B cell (primary cell): ENCODE measurements around the gene LRCH1. TPM values are rescaled to one million over a fixed set of nuclear protein-coding genes. Genes with fewer than 3 reads are reported as not detected.

Experiments
- ATAC-seq: fragments of 200-7000 bp; cut with Tn5 transposase; one replicate; pipeline ENCODE4 v1.10.0; 2021; ENCODE audit warnings: low read depth, mild to moderate bottlenecking, moderate number of reproducible peaks, moderate library complexity
- CTCF ChIA-PET: fragments of 350-600 bp; sonication (Branson Sonifier 250); formaldehyde crosslinking; loops from one replicate; lab custom pipeline; 2021; ENCODE audit warnings: antibody characterized with exemption, inconsistent platforms; lab: Charles Lee
- POLR2A ChIA-PET: fragments of 350-600 bp; sonication (Branson Sonifier 250); formaldehyde crosslinking; loops from one replicate; lab custom pipeline; 2021; ENCODE audit warnings: antibody characterized with exemption; lab: Charles Lee
- DNase-seq: peaks from one replicate; pipeline ENCODE4 v3.0.0; 2013
- H2AFZ ChIP-seq: 2 replicates; pipeline ENCODE4 v1.6.1; 2012; ENCODE audit warnings: mild to moderate bottlenecking, low read depth, low read length; ENCODE audit not compliant: insufficient read depth, poor library complexity, severe bottlenecking
- H3K27ac ChIP-seq, 2 donors: 1 replicate in 1 of 2; 2 replicates in 1 of 2; pipeline ENCODE4 v1.5.1; 2012 to 2013; ENCODE audit warnings: low read length in 2 of 2, mild to moderate bottlenecking in 2 of 2, moderate library complexity in 1 of 2
- H3K27me3 ChIP-seq, 4 experiments: fragments of 200-600 bp in 1 of 4; sonication (generic) in 1 of 4; replicated peaks in 1 of 4; 1 replicate in 2 of 4; 2 replicates in 2 of 4; pipeline versions ENCODE4 v1.6.1 to v1.7.0; 2013 to 2016; ENCODE audit warnings: low read length in 3 of 4, mild to moderate bottlenecking in 2 of 4, mixed read lengths in 1 of 4, moderate library complexity in 1 of 4; ENCODE audit not compliant: insufficient read depth in 4 of 4, control insufficient read depth in 3 of 4; ENCODE audit errors: control extremely low read depth in 1 of 4
- H3K36me3 ChIP-seq, 2 experiments: replicated peaks in 1 of 2; 1 replicate in 1 of 2; 2 replicates in 1 of 2; pipeline versions ENCODE4 v1.6.1 to v1.7.1; 2013; ENCODE audit warnings: low read length in 1 of 2; ENCODE audit not compliant: insufficient read depth in 2 of 2, control insufficient read depth in 1 of 2; ENCODE audit errors: control extremely low read depth in 1 of 2, extremely low read depth in 1 of 2
- H3K4me1 ChIP-seq, 2 donors: fragments of 200-600 bp in 1 of 2; sonication (generic) in 1 of 2; 1 replicate in 1 of 2; 2 replicates in 1 of 2; pipeline versions ENCODE4 v1.5.1 to v1.6.1; 2013 to 2017; ENCODE audit warnings: low read length in 2 of 2; ENCODE audit not compliant: control insufficient read depth in 2 of 2, insufficient read depth in 2 of 2
- H3K4me2 ChIP-seq: replicated peaks from 2 replicates; pipeline ENCODE3; 2012; ENCODE audit warnings: mild to moderate bottlenecking, low read depth, low read length; ENCODE audit not compliant: poor library complexity, severe bottlenecking
- H3K4me3 ChIP-seq, 5 experiments: fragments of 200-600 bp in 1 of 5; sonication (generic) in 1 of 5; 1 replicate in 3 of 5; 2 replicates in 2 of 5; pipeline versions ENCODE4 v1.5.1 to v1.7.0; 2011 to 2016; ENCODE audit warnings: low read length in 4 of 5, mild to moderate bottlenecking in 4 of 5, low read depth in 2 of 5, control low read depth in 1 of 5, moderate library complexity in 1 of 5; ENCODE audit not compliant: insufficient read depth in 1 of 5; ENCODE audit errors: control extremely low read depth in 1 of 5, extremely low read depth in 1 of 5
- H3K79me2 ChIP-seq: fragments of 200-600 bp; sonication (generic); one replicate; pipeline ENCODE4 v1.6.0; 2016; ENCODE audit warnings: low read length; ENCODE audit not compliant: control insufficient read depth, insufficient read depth
- H3K9ac ChIP-seq: fragments of 200-600 bp; sonication (generic); 2 replicates; pipeline ENCODE4 v1.6.1; 2017; ENCODE audit warnings: mild to moderate bottlenecking, low read length, moderate library complexity
- H3K9me3 ChIP-seq, 3 donors: one replicate each; pipeline versions ENCODE4 v1.6.1 to v1.7.1; 2013; ENCODE audit warnings: low read length in 2 of 3; ENCODE audit not compliant: control insufficient read depth in 2 of 3, insufficient read depth in 1 of 3; ENCODE audit errors: control extremely low read depth in 1 of 3
- H4K20me1 ChIP-seq: 2 replicates; pipeline ENCODE4 v1.6.0; 2012; ENCODE audit warnings: mild to moderate bottlenecking, low read length; ENCODE audit not compliant: insufficient read depth, control insufficient read depth, poor library complexity, severe bottlenecking
- H3K27ac Mint-ChIP-seq: one replicate; pipeline ENCODE4 v1.8.0; 2021; ENCODE audit warnings: mixed read lengths
- H3K27me3 Mint-ChIP-seq: one replicate; pipeline ENCODE4 v1.8.0; 2021; ENCODE audit warnings: mixed read lengths
- H3K4me1 Mint-ChIP-seq: one replicate; pipeline ENCODE4 v1.8.0; 2021; ENCODE audit warnings: mixed read lengths
- H3K4me3 Mint-ChIP-seq: one replicate; pipeline ENCODE4 v1.8.0; 2021; ENCODE audit warnings: mixed read lengths
- H3K9me3 Mint-ChIP-seq: one replicate; pipeline ENCODE4 v1.8.0; 2022; ENCODE audit warnings: mixed read lengths; ENCODE audit not compliant: insufficient read depth
- CTCF ChIP-seq: fragments of 200-600 bp; IDR thresholded peaks from one replicate; pipeline ENCODE4 v1.8.0; 2022; ENCODE audit warnings: antibody characterized with exemption, mild to moderate bottlenecking
- EZH2 ChIP-seq: IDR thresholded peaks from 2 replicates; pipeline ENCODE4 v1.6.1; 2012; ENCODE audit warnings: borderline replicate concordance, low read depth, mild to moderate bottlenecking, moderate library complexity, low read length; ENCODE audit not compliant: insufficient read depth, poor library complexity, severe bottlenecking
- WGBS: methylation state at CpG from one replicate; pipeline ENCODE4 v1.1.5; 2013; ENCODE audit warnings: missing lambda C conversion rate; ENCODE audit not compliant: insufficient coverage; 5-methylcytosine and 5-hydroxymethylcytosine counted together
- intact Hi-C: fragments of 100-400 bp; cut with micrococcal nuclease; formaldehyde crosslinking; loops from one replicate; pipeline ENCODE4 v1.10.0; 2022
- polyA plus RNA-seq: library from polyadenylated mRNA; depleted of rRNA; stranded (reverse); fragments of >200 nt; gene quantifications from 2 replicates; pipeline ENCODE4 v1.2.3, GENCODE V29; 2012
- total RNA-seq, 2 donors: library from RNA; stranded (reverse); fragments of 120-200 nt in 1 of 2; gene quantifications; 1 replicate in 1 of 2; 2 replicates in 1 of 2; pipeline versions ENCODE4 v1.2.3 to v1.2.4, GENCODE V29; 2013 to 2022

The LRCH1 gene
- total and polyA plus RNA-seq, 2 donors (not counting 1 experiment from before 2014, with no cell fraction given), result 13.0 to 50.3 TPM

- DNase-seq (no peak), ATAC-seq (no peak)
- Histone ChIP-seq H2AFZ (no peak overlapping the region), H3K27ac (no peak overlapping the region), H3K79me2 (no peaks in the 10 kb centered on the region), H3K9ac (no peak overlapping the region), H3K4me2 (no peak overlapping the region), H3K36me3 (peaks cover 0 to 63% of the 10 kb centered on the region in 2 experiments), H3K9me3 (no peaks in the 10 kb centered on the region), H3K4me1 (no peaks in the 10 kb centered on the region), H3K4me3 (no peak overlapping the region), H3K27me3 (no peaks in the 10 kb centered on the region), H4K20me1 (no peaks in the 10 kb centered on the region)
- TF ChIP-seq CTCF, result no peak
- Mint-ChIP-seq H3K4me1 (no peaks in the 10 kb centered on the region), H3K27me3 (no peaks in the 10 kb centered on the region), H3K4me3 (no peak overlapping the region), H3K27ac (no peak overlapping the region), H3K9me3 (no peaks in the 10 kb centered on the region)
- no CpG with 5 or more reads among the region's 3 CpGs for WGBS
- POLR2A ChIA-PET, result no interaction called here
- intact Hi-C loops, result no loop called here
- CTCF ChIA-PET, result interaction anchor here (0.7 kb wide), 1 partner anchor 243 kb away, joined by 4 read pairs; no protein-coding TSS in a partner anchor
Observed at GRCh38 chr13:46735425-46735824, 182.5 kb downstream of the LRCH1 start.

DNA sequence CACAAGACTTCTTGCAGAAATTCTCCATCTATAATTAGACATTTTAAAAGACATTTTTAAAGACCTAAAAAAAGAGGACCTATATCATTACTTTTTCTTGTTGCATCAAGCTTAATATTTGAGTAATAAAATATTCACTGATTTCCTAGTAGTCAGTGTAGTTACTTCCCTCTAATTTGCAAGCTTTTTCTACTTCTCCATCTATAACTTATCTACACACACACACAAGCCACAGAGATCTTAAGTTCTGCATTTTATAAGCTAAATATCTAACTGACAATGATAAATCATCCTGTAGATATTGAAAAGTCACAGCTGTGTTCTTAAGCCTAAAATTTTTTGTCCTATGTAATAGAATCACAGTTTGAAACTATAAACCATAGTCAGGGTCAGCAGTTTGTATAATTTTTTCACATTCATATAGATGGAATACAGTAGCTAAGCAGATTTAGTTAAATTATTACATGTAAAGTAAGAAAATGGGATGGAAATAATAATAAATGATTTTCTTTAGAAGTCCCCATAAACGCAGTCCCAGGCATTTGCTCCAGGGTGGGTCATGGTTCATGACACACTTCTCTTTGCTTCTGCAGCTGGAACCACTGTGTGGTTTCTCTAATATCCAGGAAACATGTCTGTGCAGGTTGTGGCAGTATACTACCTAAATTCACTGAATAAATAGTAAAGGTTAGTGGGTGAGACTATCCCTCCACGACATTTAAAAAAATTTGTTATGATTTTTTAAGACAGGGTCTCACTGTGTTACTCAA, 183.8 kb downstream of the LRCH1 start:
- Mint-ChIP-seq H3K4me1 (no peaks in the 10 kb centered on the region), H3K9me3 (no peaks in the 10 kb centered on the region), H3K27ac (no peak overlapping the region), H3K4me3 (no peak overlapping the region), H3K27me3 (no peaks in the 10 kb centered on the region)
- whole genome bisulfite sequencing, result no CpG with 5 or more reads among the region's 2 CpGs
- Histone ChIP-seq H3K9ac (no peak overlapping the region), H3K27me3 (no peaks in the 10 kb centered on the region), H3K4me1 (no peaks in the 10 kb centered on the region), H3K36me3 (peaks cover 0 to 65% of the 10 kb centered on the region in 2 experiments), H3K79me2 (no peaks in the 10 kb centered on the region), H3K4me3 (no peak overlapping the region), H3K27ac (no peak overlapping the region), H3K4me2 (no peak overlapping the region), H4K20me1 (no peaks in the 10 kb centered on the region), H3K9me3 (no peaks in the 10 kb centered on the region), H2AFZ (no peak overlapping the region)
- no peak for DNase-seq
- ChIA-PET CTCF (interaction anchor here (1.0 kb wide), 1 partner anchor 185 kb away, joined by 4 read pairs; no protein-coding TSS in a partner anchor), POLR2A (no interaction called here)
- intact Hi-C loops, result no loop called here
- TF ChIP-seq EZH2, result no peak
- no peak for TF ChIP-seq CTCF
- ATAC-seq, result no peak
